ENCODE measurements around the gene KDM4B.
"Not testable (repeated sequence)": the region's sequence is repeated elsewhere in the genome, so short reads cannot be mapped to it uniquely, and the experiment has no call there.

Gene KDM4B

GRCh38 chr19:4968462-4969291 is at the start of gene KDM4B:
KDM4B (plus strand) TSS chr19:4969113; CDS start chr19:5032891, 63,778 bp downstream.
- peak; percentile 97 for DNase-seq (ENCODE audit: low read depth)

- no peak for DNase-seq (ENCODE audit: low read depth)
Observed at GRCh38 chr19:4922530-4923275, 46.2 kb upstream of the KDM4B start.

GRCh38 chr19:4923276-4923747 is 45.6 kb upstream of the KDM4B start:
- DNase-seq (ENCODE audit: low read depth), result no peak

- DNase-seq (ENCODE audit: low read depth), result no peak
Observed at GRCh38 chr19:4929186-4929585, 39.7 kb upstream of the KDM4B start.

- DNase-seq (ENCODE audit: low read depth), result no peak
Observed at GRCh38 chr19:4930664-4931063, 38.2 kb upstream of the KDM4B start.

- DNase-seq (ENCODE audit: low read depth), result no peak
Observed at GRCh38 chr19:4932711-4933110, 36.2 kb upstream of the KDM4B start.

- no peak for DNase-seq (ENCODE audit: low read depth)
Observed at GRCh38 chr19:4933528-4933927, 35.4 kb upstream of the KDM4B start.

- DNase-seq (ENCODE audit: low read depth), result no peak
Observed at GRCh38 chr19:4935444-4935843, 33.5 kb upstream of the KDM4B start.

GRCh38 chr19:4937060-4937459 is 31.9 kb upstream of the KDM4B start:
- DNase-seq (ENCODE audit: low read depth), result no peak

- DNase-seq (ENCODE audit: low read depth), result not testable (repeated sequence)
Observed at GRCh38 chr19:4938461-4938860, 30.5 kb upstream of the KDM4B start.

- no peak for DNase-seq (ENCODE audit: low read depth)
Observed at GRCh38 chr19:4939466-4939865, 29.4 kb upstream of the KDM4B start.

GRCh38 chr19:4941638-4942169 is 27.2 kb upstream of the KDM4B start:
- DNase-seq (ENCODE audit: low read depth), result not testable (repeated sequence)

GRCh38 chr19:4950650-4951049 is 18.3 kb upstream of the KDM4B start:
- DNase-seq (ENCODE audit: low read depth), result not testable (repeated sequence)

- no peak for DNase-seq (ENCODE audit: low read depth)
Observed at GRCh38 chr19:4951656-4952055, 17.3 kb upstream of the KDM4B start.

- DNase-seq (ENCODE audit: low read depth), result no peak
Observed at GRCh38 chr19:4952945-4953344, 16.0 kb upstream of the KDM4B start.

GRCh38 chr19:4954320-4955149 is 14.4 kb upstream of the KDM4B start:
- not testable (repeated sequence) for DNase-seq (ENCODE audit: low read depth)

GRCh38 chr19:4955274-4955673 is 13.6 kb upstream of the KDM4B start:
- no peak for DNase-seq (ENCODE audit: low read depth)

GRCh38 chr19:4957981-4958380 is 10.9 kb upstream of the KDM4B start:
- DNase-seq (ENCODE audit: low read depth), result no peak

- no peak for DNase-seq (ENCODE audit: low read depth)
Observed at GRCh38 chr19:4962085-4962619, 6.8 kb upstream of the KDM4B start.

- DNase-seq (ENCODE audit: low read depth), result no peak
Observed at GRCh38 chr19:4965061-4965460, 3.9 kb upstream of the KDM4B start.

GRCh38 chr19:4966591-4966990 is 2.3 kb upstream of the KDM4B start:
- no peak for DNase-seq (ENCODE audit: low read depth)
